DMS79 (cell line): ENCODE data around the gene GHSR.

Experiments used
- DNase-seq: peaks from one replicate; lab custom pipeline; 2025; lab: John Stamatoyannopoulos, UW

GHSR gene

GRCh38 chr3:172438186-172438585 is 10.1 kb downstream of the GHSR start:
- DNase-seq, result no peak

GRCh38 chr3:172437713-172438112 is 10.5 kb downstream of the GHSR start:
- DNase-seq, result no peak

- DNase-seq, result no peak
These were observed 32.9 kb downstream of the GHSR start for GRCh38 chr3:172415323-172415722.

GRCh38 chr3:172411478-172411947 is 36.7 kb downstream of the GHSR start:
- DNase-seq, result no peak

GRCh38 chr3:172410702-172411477 is 37.4 kb downstream of the GHSR start:
- no peak for DNase-seq

GRCh38 chr3:172407872-172408271 is 40.4 kb downstream of the GHSR start:
- DNase-seq, result no peak

GRCh38 chr3:172405914-172406313 is 42.3 kb downstream of the GHSR start:
- no peak for DNase-seq

- no peak for DNase-seq
These were observed 43.9 kb downstream of the GHSR start for GRCh38 chr3:172404237-172404962.

- DNase-seq, result no peak
These were observed 45.2 kb downstream of the GHSR start for GRCh38 chr3:172402892-172403643.

- DNase-seq, result no peak
These were observed 46.2 kb downstream of the GHSR start for GRCh38 chr3:172402090-172402489.

GRCh38 chr3:172398484-172398883 is 49.8 kb downstream of the GHSR start:
- DNase-seq, result no peak

GRCh38 chr3:172397716-172398405 is 50.4 kb downstream of the GHSR start:
- no peak for DNase-seq

GRCh38 chr3:172396400-172396799 is 51.9 kb downstream of the GHSR start:
- no peak for DNase-seq

GRCh38 chr3:172394692-172395091 is 53.6 kb downstream of the GHSR start:
- DNase-seq, result no peak
